ENCODE data around the gene NKX2-8. TPM values are rescaled to one million over a fixed set of nuclear protein-coding genes. Genes with fewer than 3 reads are reported as not detected.

Gene NKX2-8
- total and polyA plus RNA-seq, 8 donors = 1.4 TPM; not detected in 7

Other genes starting within 250 kb of the NKX2-8 start
- 10 to 100 TPM in 1 of 5 donors, not detected in 4; 13.4 TPM for gene NKX2-1, start 62.4 kb downstream of the NKX2-8 start, total RNA-seq
- not detected for gene NKX2-1, start 62.4 kb downstream of the NKX2-8 start, polyA plus RNA-seq
- gene PAX9, start 79.2 kb upstream of the NKX2-8 start, total RNA-seq = under 1 TPM in 1 of 5 donors, not detected in 4; 0.37 TPM
- 10 to 100 TPM in 1 of 3 donors, not detected in 2; 17.0 TPM for gene PAX9, start 79.2 kb upstream of the NKX2-8 start, polyA plus RNA-seq

Data from stomach (tissue), 8 donors.